Measurements from ENCODE around the gene KPNA5. TPM values are rescaled to one million over a fixed set of nuclear protein-coding genes. Genes with fewer than 3 reads are reported as not detected.

Gene KPNA5
- total RNA-seq, 4 donors from 2014 or later = 0.20 to 5.6 (median 2.2) TPM

GRCh38 chr6:116667623-116668022, 13.4 kb upstream of the KPNA5 start:
- intact Hi-C loops (cut with DNase I; ENCODE audit: low total_unique reads) = loop anchor here (2.0 kb wide), 1 partner anchor 77 kb away; no protein-coding TSS in a partner anchor
- peak overlapping the region in 2 of 4 donors; percentile 89 to 91 for H3K27ac ChIP-seq

DNA sequence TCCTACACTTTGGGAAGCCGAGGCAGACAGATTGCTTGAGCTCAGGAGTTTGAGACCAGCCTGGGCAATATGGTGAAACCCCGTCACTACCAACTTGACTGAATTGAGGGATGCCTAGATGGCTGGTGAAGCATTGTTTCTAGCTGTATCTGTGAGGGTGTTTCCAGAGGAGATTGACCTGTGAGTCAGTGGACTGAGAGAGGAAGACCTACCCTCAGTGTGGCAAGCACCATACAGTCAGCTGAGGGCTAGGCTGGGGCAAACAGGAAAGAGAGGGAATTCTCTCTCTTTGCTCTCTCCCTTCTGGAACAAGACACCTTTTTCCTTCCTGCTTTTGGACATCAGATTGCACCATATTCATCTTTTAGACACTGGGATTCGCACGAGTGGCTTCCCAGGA, 8.7 kb upstream of the KPNA5 start:
- intact Hi-C loops (cut with DNase I; ENCODE audit: low total_unique reads) = no loop called here
- Histone ChIP-seq H3K4me1 (peaks cover 0 to 7% (median 5%) of the 10 kb centered on the region in 4 donors), H3K27me3 (no peaks in the 10 kb centered on the region), H3K9me3 (no peaks in the 10 kb centered on the region), H3K4me3 (no peak overlapping the region), H3K27ac (no peak overlapping the region), H3K36me3 (no peaks in the 10 kb centered on the region)
- in situ Hi-C loops (cut with MboI; ENCODE audit: low pct_ligation_motif_present in 1 of 4, low pct_unique_long_range_greater_than_20kb in 1 of 4, low sequenced_read_pairs in 3 of 4) = loop anchor here in 1 of 4 donors (25.0 kb wide), 1 partner anchor 385 kb away; the partner anchor contains the start of gene TSPYL1
- no peak for TF ChIP-seq POLR2A (IDR thresholded peaks at IDR 0.05)
- TF ChIP-seq POLR2AphosphoS5 (IDR thresholded peaks at IDR 0.05) = no peak
- no peak for TF ChIP-seq EP300 (IDR thresholded peaks at IDR 0.05; ENCODE audit: low read depth)
- DNase-seq = no peak
- WGBS, 2 donors (ENCODE audit: low coverage in 1 of 2) = 89 to 95% methylated on average over 4 of the region's 4 CpGs

More at GRCh38 chr6:116667623-116668022, 13.4 kb upstream of the KPNA5 start:
- in situ Hi-C loops (cut with MboI; ENCODE audit: low pct_ligation_motif_present in 1 of 4, low pct_unique_long_range_greater_than_20kb in 1 of 4, low sequenced_read_pairs in 3 of 4) = loop anchor here in 1 of 4 donors (25.0 kb wide), 1 partner anchor 380 kb away; the partner anchor contains the start of gene TSPYL1
- peaks cover 0 to 42% (median 21%) of the 10 kb centered on the region in 4 donors for H3K4me1 ChIP-seq
- no peaks in the 10 kb centered on the region for H3K36me3 ChIP-seq
- 28 to 31% methylated on average over 2 to 3 of the region's 3 CpGs for WGBS, 2 donors (ENCODE audit: low coverage in 1 of 2)
- H3K9me3 ChIP-seq = no peaks in the 10 kb centered on the region
- DNase-seq = no peak
- no peak for TF ChIP-seq POLR2AphosphoS5 (IDR thresholded peaks at IDR 0.05)
- no peak for TF ChIP-seq POLR2A (IDR thresholded peaks at IDR 0.05)
- TF ChIP-seq EP300 (IDR thresholded peaks at IDR 0.05; ENCODE audit: low read depth) = no peak
- TF ChIP-seq, protein P1, sequence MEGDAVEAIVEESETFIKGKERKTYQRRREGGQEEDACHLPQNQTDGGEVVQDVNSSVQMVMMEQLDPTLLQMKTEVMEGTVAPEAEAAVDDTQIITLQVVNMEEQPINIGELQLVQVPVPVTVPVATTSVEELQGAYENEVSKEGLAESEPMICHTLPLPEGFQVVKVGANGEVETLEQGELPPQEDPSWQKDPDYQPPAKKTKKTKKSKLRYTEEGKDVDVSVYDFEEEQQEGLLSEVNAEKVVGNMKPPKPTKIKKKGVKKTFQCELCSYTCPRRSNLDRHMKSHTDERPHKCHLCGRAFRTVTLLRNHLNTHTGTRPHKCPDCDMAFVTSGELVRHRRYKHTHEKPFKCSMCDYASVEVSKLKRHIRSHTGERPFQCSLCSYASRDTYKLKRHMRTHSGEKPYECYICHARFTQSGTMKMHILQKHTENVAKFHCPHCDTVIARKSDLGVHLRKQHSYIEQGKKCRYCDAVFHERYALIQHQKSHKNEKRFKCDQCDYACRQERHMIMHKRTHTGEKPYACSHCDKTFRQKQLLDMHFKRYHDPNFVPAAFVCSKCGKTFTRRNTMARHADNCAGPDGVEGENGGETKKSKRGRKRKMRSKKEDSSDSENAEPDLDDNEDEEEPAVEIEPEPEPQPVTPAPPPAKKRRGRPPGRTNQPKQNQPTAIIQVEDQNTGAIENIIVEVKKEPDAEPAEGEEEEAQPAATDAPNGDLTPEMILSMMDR (IDR thresholded peaks at IDR 0.05) = no peak
- H3K4me3 ChIP-seq = peak overlapping the region in 3 of 4 donors; percentile 73 to 87 (median 82)
- H3K27me3 ChIP-seq = no peaks in the 10 kb centered on the region

GRCh38 chr6:116676021-116676420, 5.0 kb upstream of the KPNA5 start:
- WGBS, 2 donors (ENCODE audit: low coverage in 1 of 2) = 67 to 95% methylated on average over 1 of the region's 1 CpG
- H3K27me3 ChIP-seq = no peaks in the 10 kb centered on the region
- no peak for TF ChIP-seq POLR2AphosphoS5 (IDR thresholded peaks at IDR 0.05)
- TF ChIP-seq EP300 (IDR thresholded peaks at IDR 0.05; ENCODE audit: low read depth) = no peak
- TF ChIP-seq, protein P1 (IDR thresholded peaks at IDR 0.05) = no peak
- in situ Hi-C loops (cut with MboI; ENCODE audit: low pct_ligation_motif_present in 1 of 4, low pct_unique_long_range_greater_than_20kb in 1 of 4, low sequenced_read_pairs in 3 of 4) = no loop called here
- H3K27ac ChIP-seq = no peak overlapping the region
- H3K9me3 ChIP-seq = no peaks in the 10 kb centered on the region
- H3K36me3 ChIP-seq = no peaks in the 10 kb centered on the region
- DNase-seq = no peak
- no peak overlapping the region for H3K4me3 ChIP-seq
- H3K4me1 ChIP-seq = peaks cover 0 to 8% (median 2%) of the 10 kb centered on the region in 4 donors
- intact Hi-C loops (cut with DNase I; ENCODE audit: low total_unique reads) = no loop called here

- H3K27ac ChIP-seq = peak overlapping the region in 3 of 4 donors; percentile 90 to 96 (median 91)
- no peaks in the 10 kb centered on the region for H3K27me3 ChIP-seq
- H3K36me3 ChIP-seq = no peaks in the 10 kb centered on the region
- in situ Hi-C loops (cut with MboI; ENCODE audit: low pct_ligation_motif_present in 1 of 4, low pct_unique_long_range_greater_than_20kb in 1 of 4, low sequenced_read_pairs in 3 of 4) = no loop called here
- intact Hi-C loops (cut with DNase I; ENCODE audit: low total_unique reads) = no loop called here
- H3K4me3 ChIP-seq = peak overlapping the region in 2 of 4 donors; percentile 66 to 89
- no peaks in the 10 kb centered on the region for H3K9me3 ChIP-seq
- H3K4me1 ChIP-seq = peaks cover 0 to 29% (median 14%) of the 10 kb centered on the region in 4 donors
- no peak for DNase-seq
- TF ChIP-seq POLR2AphosphoS5 (IDR thresholded peaks at IDR 0.05) = no peak
- TF ChIP-seq EP300 (IDR thresholded peaks at IDR 0.05; ENCODE audit: low read depth) = no peak
- TF ChIP-seq, protein P1 (IDR thresholded peaks at IDR 0.05) = no peak
- no peak for TF ChIP-seq POLR2A (IDR thresholded peaks at IDR 0.05)
- 42 to 45% methylated on average over 5 of the region's 5 CpGs for WGBS, 2 donors (ENCODE audit: low coverage in 1 of 2)
Observed at GRCh38 chr6:116682334-116682712, 1.3 kb downstream of the KPNA5 start.

Data from transverse colon (tissue), 4 donors.